GM18502 (cell line): ENCODE measurements around the gene PTPRF.

ENCODE experiments used
- ATAC-seq: cut with Tn5 transposase; IDR thresholded peaks from one replicate; pipeline ENCODE4 v1.9.1; 2021; ENCODE audit warnings: mild to moderate bottlenecking; ENCODE audit not compliant: unreplicated experiment, poor library complexity

Gene PTPRF

GRCh38 chr1:43549921-43550597 lies 19.4 kb downstream of the PTPRF start:
- no peak for ATAC-seq

DNA sequence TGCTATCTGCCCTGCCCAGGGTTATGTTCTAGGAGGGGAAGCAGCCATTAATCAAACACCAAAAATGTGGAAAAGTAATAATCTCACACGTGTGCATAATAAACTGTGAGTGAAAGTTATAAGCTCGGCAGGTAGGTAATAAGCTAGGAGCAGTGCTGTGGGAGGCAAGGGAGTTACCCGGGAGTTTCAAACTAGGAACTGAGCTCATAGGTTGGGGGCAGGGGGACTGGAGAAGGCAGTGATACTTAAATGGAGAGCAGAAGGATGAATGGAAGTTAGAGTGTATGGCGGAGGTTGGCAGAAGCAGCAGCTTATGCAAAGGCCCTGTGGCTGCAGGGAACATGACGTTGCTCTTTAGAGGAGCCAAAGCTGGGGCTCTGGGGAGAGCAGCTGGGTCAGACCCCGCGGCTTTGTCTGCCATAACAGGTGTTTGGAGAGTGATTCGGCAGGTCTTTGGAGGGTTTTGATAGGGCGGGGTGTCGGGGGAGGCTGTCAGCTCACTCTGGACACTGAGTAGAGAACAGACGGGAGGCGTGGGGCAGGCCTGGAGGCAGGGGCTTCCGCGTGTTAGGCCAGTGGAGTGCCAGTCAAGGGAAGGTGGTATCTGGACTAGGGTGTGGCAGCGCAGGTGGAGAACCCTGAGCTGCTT lies 20.0 kb downstream of the PTPRF start:
- ATAC-seq = no peak

DNA sequence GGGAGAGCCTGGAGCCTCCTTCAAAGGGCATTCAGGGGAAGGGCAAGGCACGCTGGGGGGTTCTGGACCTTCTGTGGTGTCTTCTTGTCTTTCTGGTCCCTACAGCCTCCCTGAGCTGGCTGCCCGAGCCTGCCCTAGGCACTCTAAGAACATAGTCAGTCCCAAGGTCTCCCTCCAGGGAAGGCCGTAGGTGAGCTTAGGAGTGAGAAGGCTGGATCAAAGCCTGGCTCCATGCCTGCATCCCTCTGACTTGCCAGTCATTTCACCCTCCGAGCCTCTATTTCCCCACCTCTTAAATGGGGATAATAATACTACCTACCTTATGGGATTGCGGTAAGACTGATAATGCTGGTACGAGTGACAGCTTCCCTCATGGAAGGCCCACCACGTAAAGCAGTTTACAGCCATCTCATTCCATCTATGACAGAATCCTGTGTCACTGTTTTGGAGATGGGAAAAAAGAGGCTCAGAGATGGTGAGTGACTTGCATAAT lies 20.8 kb downstream of the PTPRF start:
- ATAC-seq = no peak

GRCh38 chr1:43552059-43552742 lies 21.5 kb downstream of the PTPRF start:
- no peak for ATAC-seq

GRCh38 chr1:43552813-43553212 lies 22.1 kb downstream of the PTPRF start:
- ATAC-seq = no peak

GRCh38 chr1:43554444-43554992 lies 23.8 kb downstream of the PTPRF start:
- ATAC-seq = no peak

DNA sequence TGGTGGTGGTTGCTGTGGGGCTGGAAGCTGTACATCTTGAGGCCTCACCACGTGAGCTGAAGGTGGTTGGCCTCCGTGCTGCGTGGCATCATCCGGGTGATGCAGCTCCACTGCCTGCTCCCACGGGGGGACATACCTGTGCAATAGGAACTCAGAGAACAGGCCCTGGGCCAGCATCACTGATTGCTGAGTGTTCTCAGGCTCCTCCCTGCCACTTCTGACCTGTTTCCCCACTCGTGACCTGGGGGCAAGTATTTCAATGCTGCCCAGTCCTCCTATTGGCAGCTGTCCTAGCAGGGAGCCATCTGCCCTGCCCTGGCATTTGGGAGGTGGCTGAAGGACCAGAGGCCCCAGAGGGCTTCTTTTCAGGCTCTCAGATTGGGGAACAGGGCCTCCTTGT lies 26.1 kb downstream of the PTPRF start:
- no peak for ATAC-seq

GRCh38 chr1:43557744-43558245 lies 27.1 kb downstream of the PTPRF start:
- ATAC-seq = no peak

- no peak for ATAC-seq
These were observed 27.7 kb downstream of the PTPRF start for GRCh38 chr1:43558346-43558841.

GRCh38 chr1:43559714-43560113 lies 29.0 kb downstream of the PTPRF start:
- no peak for ATAC-seq

DNA sequence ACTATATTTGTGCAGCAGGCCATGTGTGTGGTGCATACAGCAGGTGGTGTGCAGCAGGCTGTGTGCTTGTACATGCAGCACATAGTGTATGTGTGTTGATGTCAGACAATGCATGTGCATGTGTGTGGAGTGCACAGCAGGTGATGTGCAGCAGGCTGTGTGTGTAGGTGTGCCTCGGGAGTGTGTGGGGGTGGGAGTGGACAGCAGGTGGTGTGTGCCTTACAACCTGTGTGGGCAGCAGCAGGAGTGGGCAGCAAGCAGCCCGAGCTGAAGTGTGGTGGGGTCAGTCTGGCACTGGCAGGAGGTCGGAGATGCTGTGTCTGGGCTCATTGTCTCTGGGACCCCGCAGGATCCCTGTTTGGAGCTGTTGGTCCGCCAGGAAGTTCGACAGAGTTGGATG lies 29.6 kb downstream of the PTPRF start:
- no peak for ATAC-seq

GRCh38 chr1:43563876-43564539 lies 33.3 kb downstream of the PTPRF start:
- no peak for ATAC-seq

DNA sequence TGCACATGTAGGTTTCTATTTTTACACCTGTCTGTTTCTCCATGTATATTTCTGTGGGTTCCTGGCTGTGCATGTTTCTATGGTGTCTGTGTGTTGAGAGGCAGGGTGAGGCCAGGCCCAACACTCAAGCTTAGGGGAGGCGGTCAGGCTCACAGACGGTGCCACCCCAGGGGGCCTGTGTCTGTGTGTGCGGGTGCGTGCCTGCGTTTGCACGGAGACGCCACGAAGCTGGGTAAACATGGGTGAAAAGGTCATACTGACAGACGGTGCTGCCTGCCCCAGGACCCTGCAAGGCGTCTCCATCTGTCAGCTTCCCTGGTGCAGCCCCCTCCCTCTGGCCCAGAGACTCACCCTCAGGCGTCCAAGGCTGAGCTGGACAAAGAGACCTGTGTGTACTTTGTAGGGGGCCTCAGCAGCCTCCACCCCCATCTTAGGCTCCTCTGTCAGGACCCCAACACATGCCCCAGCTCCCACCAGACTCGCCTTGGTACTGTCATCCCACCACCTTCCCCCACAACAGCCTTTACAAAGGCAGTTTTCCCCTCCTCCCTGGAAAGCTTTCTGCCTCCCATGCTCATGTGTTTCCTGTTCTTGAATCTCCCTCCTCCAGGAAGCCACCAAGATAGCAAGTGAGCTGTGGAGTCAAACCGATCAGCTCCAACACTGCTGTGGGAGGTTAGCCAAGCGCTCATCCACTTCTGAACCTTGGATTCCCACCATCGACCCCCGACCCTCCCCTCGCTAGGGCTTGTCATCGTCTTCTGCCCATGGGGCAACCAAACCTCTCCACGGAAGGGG lies 34.1 kb downstream of the PTPRF start:
- ATAC-seq = no peak

GRCh38 chr1:43565600-43566360 lies 35.1 kb downstream of the PTPRF start:
- ATAC-seq = no peak

GRCh38 chr1:43566382-43567044 lies 35.8 kb downstream of the PTPRF start:
- ATAC-seq = no peak

DNA sequence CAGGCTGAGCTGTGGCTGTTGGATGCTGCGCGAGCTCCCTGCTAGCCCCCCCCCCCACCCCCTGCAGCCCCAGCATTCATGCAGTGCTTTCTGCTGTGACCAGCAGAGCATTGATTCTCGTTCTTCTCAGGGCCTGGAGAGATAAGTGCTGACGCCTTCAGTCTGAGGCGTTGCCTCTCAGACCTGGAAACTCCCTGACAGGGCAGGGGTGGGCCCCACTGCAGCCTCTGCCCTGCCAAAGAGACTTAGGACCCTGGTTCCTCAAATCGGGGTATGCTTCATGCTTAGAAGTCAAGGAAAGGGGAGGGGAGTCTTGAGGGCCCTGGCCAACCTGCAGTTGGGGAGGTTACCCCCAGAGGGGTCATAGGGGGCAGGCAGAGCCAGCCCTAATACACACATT lies 38.5 kb downstream of the PTPRF start:
- no peak for ATAC-seq

DNA sequence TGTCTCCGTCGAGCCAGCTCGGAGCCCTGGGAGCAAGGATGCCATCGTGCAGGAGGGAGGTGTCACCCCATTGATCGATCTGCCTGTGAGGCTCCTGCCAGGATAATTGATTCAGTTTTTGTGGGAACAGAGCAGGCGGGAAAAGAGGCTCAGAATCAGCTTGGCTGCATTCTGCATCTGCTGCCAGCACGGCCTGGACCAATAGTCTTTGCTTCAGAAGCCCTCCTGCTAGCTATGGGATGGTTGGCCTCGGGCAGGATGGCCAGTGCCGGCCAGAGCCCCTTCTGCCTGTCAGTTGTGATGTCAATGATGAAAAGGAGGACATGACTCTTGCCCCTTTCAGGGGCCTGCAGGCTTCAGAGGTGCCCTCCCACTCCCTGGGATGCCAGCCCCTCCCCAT lies 39.6 kb downstream of the PTPRF start:
- ATAC-seq = no peak

DNA sequence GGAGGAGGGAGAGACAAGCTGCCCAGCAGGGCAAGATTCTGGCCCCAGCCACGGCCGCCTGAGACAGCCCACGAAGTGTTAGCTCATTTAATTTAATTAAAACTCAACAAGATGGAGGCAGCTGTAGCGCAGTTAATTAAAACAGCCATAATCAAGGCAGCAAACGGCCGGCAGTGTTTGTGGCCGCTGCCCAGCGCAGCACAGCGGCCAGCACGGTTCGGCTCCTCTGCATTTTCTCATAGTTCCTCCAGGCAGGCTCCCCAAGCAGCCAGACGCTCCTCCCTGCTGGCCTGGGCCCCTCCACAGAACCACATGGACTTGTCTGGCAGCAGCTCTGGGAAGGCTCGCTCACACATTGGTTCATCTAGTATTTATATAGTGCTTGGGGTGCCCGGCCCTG lies 40.0 kb downstream of the PTPRF start:
- no peak for ATAC-seq
